OCI-LY1 (cell line): ENCODE data around the gene LSM11.

ENCODE experiments used
- H2AFZ ChIP-seq: fragments of 200-600 bp; sonication (generic), shearing (Covaris generic); 2 replicates; pipeline ENCODE4 v1.6.0; 2014; ENCODE audit warnings: antibody characterized with exemption, mild to moderate bottlenecking, low read length
- H3F3A ChIP-seq: fragments of 200-600 bp; sonication (generic), shearing (Covaris generic); 2 replicates; pipeline ENCODE4 v1.6.0; 2014; ENCODE audit warnings: mild to moderate bottlenecking, antibody characterized with exemption, low read length, moderate library complexity; ENCODE audit not compliant: insufficient read depth
- H3K27ac ChIP-seq: fragments of 200-600 bp; sonication (generic); 2 replicates; pipeline ENCODE4 v1.5.1; 2014; ENCODE audit warnings: low read length, mixed run types, mild to moderate bottlenecking, low read depth; ENCODE audit not compliant: poor library complexity, severe bottlenecking
- H3K27me3 ChIP-seq: fragments of 200-600 bp; sonication (generic); 2 replicates; pipeline ENCODE4 v1.6.0; 2014; ENCODE audit warnings: antibody characterized with exemption, mild to moderate bottlenecking, low read length, moderate library complexity; ENCODE audit not compliant: insufficient read depth
- H3K36me3 ChIP-seq: fragments of 200-600 bp; sonication (generic); 2 replicates; pipeline ENCODE4 v1.6.1; 2014; ENCODE audit warnings: mild to moderate bottlenecking, antibody characterized with exemption, low read length, moderate library complexity, mixed read lengths; ENCODE audit not compliant: insufficient read depth
- H3K4me1 ChIP-seq: fragments of 200-600 bp; sonication (generic); 2 replicates; pipeline ENCODE4 v1.5.1; 2014; ENCODE audit warnings: mild to moderate bottlenecking, low read length, moderate library complexity; ENCODE audit not compliant: insufficient read depth, severe bottlenecking
- H3K4me2 ChIP-seq: fragments of 200-600 bp; sonication (generic), shearing (Covaris generic); 2 replicates; pipeline ENCODE4 v1.6.1; 2014; ENCODE audit warnings: low read length
- H3K4me3 ChIP-seq: fragments of 200-600 bp; sonication (generic); 2 replicates; pipeline ENCODE4 v1.5.1; 2014; ENCODE audit warnings: low read length, low read depth, mild to moderate bottlenecking, mixed read lengths; ENCODE audit not compliant: poor library complexity, severe bottlenecking
- H3K79me2 ChIP-seq: fragments of 200-600 bp; shearing (Covaris generic); 2 replicates; pipeline ENCODE4 v1.6.1; 2016; ENCODE audit warnings: mixed run types, low read length, mixed read lengths; ENCODE audit not compliant: insufficient read depth
- H3K9ac ChIP-seq: fragments of 200-600 bp; sonication (generic), shearing (Covaris generic); 2 replicates; pipeline ENCODE4 v1.6.1; 2014; ENCODE audit warnings: mild to moderate bottlenecking, low read length, mixed read lengths
- H3K9me2 ChIP-seq: fragments of 200-600 bp; sonication (generic), shearing (Covaris generic); 2 replicates; pipeline ENCODE4 v1.6.1; 2014; ENCODE audit warnings: low read depth, mild to moderate bottlenecking, low read length, mixed read lengths
- H3K9me3 ChIP-seq: fragments of 200-600 bp; shearing (Covaris generic); 2 replicates; pipeline ENCODE4 v1.6.1; 2014; ENCODE audit warnings: low read length, mixed read lengths
- H4K20me1 ChIP-seq: fragments of 200-600 bp; sonication (generic), shearing (Covaris generic); 2 replicates; pipeline ENCODE4 v1.6.0; 2016; ENCODE audit warnings: mild to moderate bottlenecking, low read length; ENCODE audit not compliant: insufficient read depth
- CTCF ChIP-seq: fragments of 200-600 bp; sonication (generic), shearing (Covaris generic); IDR thresholded peaks from 2 replicates; pipeline ENCODE4 v1.5.1; 2017; ENCODE audit warnings: mild to moderate bottlenecking, antibody characterized with exemption, low read length, moderate library complexity, mixed read lengths
- EZH2 ChIP-seq: fragments of 200-600 bp; sonication (generic), shearing (Covaris generic); IDR thresholded peaks from 2 replicates; pipeline ENCODE4 v1.8.0; 2017; ENCODE audit warnings: borderline replicate concordance, mixed run types, mild to moderate bottlenecking, antibody characterized with exemption, low read length, moderate library complexity, mixed read lengths

Gene LSM11

GRCh38 chr5:157750320-157750719, 6.8 kb downstream of the LSM11 start:
- peaks cover 11% of the 10 kb centered on the region for H3K4me1 ChIP-seq
- H3K9me2 ChIP-seq, result no peaks in the 10 kb centered on the region
- no peaks in the 10 kb centered on the region for H3K9me3 ChIP-seq
- H4K20me1 ChIP-seq, result no peaks in the 10 kb centered on the region
- no peaks in the 10 kb centered on the region for H3K27me3 ChIP-seq
- TF ChIP-seq CTCF, result no peak
- no peak for TF ChIP-seq EZH2
- H3K27ac ChIP-seq, result no peak overlapping the region
- no peaks in the 10 kb centered on the region for H3K79me2 ChIP-seq
- H3K9ac ChIP-seq, result no peak overlapping the region
- H3K4me3 ChIP-seq, result no peak overlapping the region
- H3K36me3 ChIP-seq, result peaks cover 31% of the 10 kb centered on the region
- H2AFZ ChIP-seq, result no peak overlapping the region
- H3K4me2 ChIP-seq, result no peak overlapping the region
- H3F3A ChIP-seq, result no peaks in the 10 kb centered on the region

GRCh38 chr5:157756122-157756521, 12.6 kb downstream of the LSM11 start:
- Histone ChIP-seq H3K27me3 (no peaks in the 10 kb centered on the region), H4K20me1 (no peaks in the 10 kb centered on the region), H3K4me1 (no peaks in the 10 kb centered on the region), H3K9me3 (no peaks in the 10 kb centered on the region), H2AFZ (no peak overlapping the region), H3F3A (no peaks in the 10 kb centered on the region), H3K4me3 (no peak overlapping the region), H3K9ac (no peak overlapping the region), H3K79me2 (no peaks in the 10 kb centered on the region), H3K4me2 (no peak overlapping the region), H3K36me3 (peaks cover 52% of the 10 kb centered on the region), H3K9me2 (no peaks in the 10 kb centered on the region), H3K27ac (no peak overlapping the region)
- TF ChIP-seq CTCF, result no peak
- TF ChIP-seq EZH2, result no peak

GRCh38 chr5:157758706-157759105, 15.2 kb downstream of the LSM11 start:
- Histone ChIP-seq H3K4me3 (no peak overlapping the region), H3K4me2 (no peak overlapping the region), H3K4me1 (no peaks in the 10 kb centered on the region), H3K27ac (no peak overlapping the region), H2AFZ (no peak overlapping the region), H3K27me3 (no peaks in the 10 kb centered on the region), H3K9me3 (no peaks in the 10 kb centered on the region), H3K79me2 (no peaks in the 10 kb centered on the region), H3K36me3 (peaks cover 34% of the 10 kb centered on the region), H3K9ac (no peak overlapping the region), H4K20me1 (no peaks in the 10 kb centered on the region), H3F3A (no peaks in the 10 kb centered on the region), H3K9me2 (no peaks in the 10 kb centered on the region)
- TF ChIP-seq EZH2, result no peak
- no peak for TF ChIP-seq CTCF
